ENCODE results near the gene PRKN.

PRKN gene

GRCh38 chr6:161532536-161532935, 1195.0 kb downstream of the PRKN start:
- no peak overlapping the region for H3K27ac ChIP-seq
- no peaks in the 10 kb centered on the region for H3K36me3 ChIP-seq (ENCODE audit: insufficient read depth)
- H3K4me3 ChIP-seq (IDR thresholded peaks at IDR 0.05; ENCODE audit: insufficient read depth, low read depth, low read length), result no peak overlapping the region
- TF ChIP-seq CTCF (conservative IDR thresholded peaks at IDR 0.05; ENCODE audit: low read depth, low read length), result no peak
- no peak overlapping the region for H3K4me2 ChIP-seq
- H2AFZ ChIP-seq (ENCODE audit: low read depth), result no peak overlapping the region
- no peaks in the 10 kb centered on the region for H4K20me1 ChIP-seq (ENCODE audit: insufficient read depth)
- H3K9ac ChIP-seq, result no peak overlapping the region
- no peaks in the 10 kb centered on the region for H3K27me3 ChIP-seq (ENCODE audit: insufficient read depth, low read depth)
- peaks cover 18% of the 10 kb centered on the region for H3K4me1 ChIP-seq (ENCODE audit: low read depth, poor library complexity, severe bottlenecking)
- H3K79me2 ChIP-seq (ENCODE audit: insufficient read depth, low read depth), result no peaks in the 10 kb centered on the region

GRCh38 chr6:161526794-161527193, 1200.8 kb downstream of the PRKN start:
- no peak overlapping the region for H3K4me2 ChIP-seq
- no peak overlapping the region for H3K9ac ChIP-seq
- no peak overlapping the region for H3K27ac ChIP-seq
- H3K79me2 ChIP-seq (ENCODE audit: insufficient read depth, low read depth), result no peaks in the 10 kb centered on the region
- TF ChIP-seq CTCF (conservative IDR thresholded peaks at IDR 0.05; ENCODE audit: low read depth, low read length), result no peak
- H3K4me1 ChIP-seq (ENCODE audit: low read depth, poor library complexity, severe bottlenecking), result no peaks in the 10 kb centered on the region
- H3K36me3 ChIP-seq (ENCODE audit: insufficient read depth), result no peaks in the 10 kb centered on the region
- no peak overlapping the region for H3K4me3 ChIP-seq (IDR thresholded peaks at IDR 0.05; ENCODE audit: insufficient read depth, low read depth, low read length)
- H2AFZ ChIP-seq (ENCODE audit: low read depth), result no peak overlapping the region
- no peaks in the 10 kb centered on the region for H4K20me1 ChIP-seq (ENCODE audit: insufficient read depth)
- H3K27me3 ChIP-seq (ENCODE audit: insufficient read depth, low read depth), result no peaks in the 10 kb centered on the region

- Histone ChIP-seq H4K20me1 (ENCODE audit: insufficient read depth) (no peaks in the 10 kb centered on the region), H3K4me3 (IDR thresholded peaks at IDR 0.05; ENCODE audit: insufficient read depth, low read depth, low read length) (no peak overlapping the region), H3K9ac (no peak overlapping the region), H3K4me1 (ENCODE audit: low read depth, poor library complexity, severe bottlenecking) (no peaks in the 10 kb centered on the region), H3K4me2 (no peak overlapping the region), H3K36me3 (ENCODE audit: insufficient read depth) (no peaks in the 10 kb centered on the region), H3K27ac (no peak overlapping the region), H3K27me3 (ENCODE audit: insufficient read depth, low read depth) (no peaks in the 10 kb centered on the region), H3K79me2 (ENCODE audit: insufficient read depth, low read depth) (no peaks in the 10 kb centered on the region), H2AFZ (ENCODE audit: low read depth) (no peak overlapping the region)
- no peak for TF ChIP-seq CTCF (conservative IDR thresholded peaks at IDR 0.05; ENCODE audit: low read depth, low read length)
Measured at GRCh38 chr6:161523362-161523761, 1204.2 kb downstream of the PRKN start.

GRCh38 chr6:161522276-161522675, 1205.3 kb downstream of the PRKN start:
- H3K4me1 ChIP-seq (ENCODE audit: low read depth, poor library complexity, severe bottlenecking), result no peaks in the 10 kb centered on the region
- no peaks in the 10 kb centered on the region for H3K36me3 ChIP-seq (ENCODE audit: insufficient read depth)
- no peak overlapping the region for H3K9ac ChIP-seq
- H4K20me1 ChIP-seq (ENCODE audit: insufficient read depth), result no peaks in the 10 kb centered on the region
- no peak overlapping the region for H3K4me2 ChIP-seq
- H3K4me3 ChIP-seq (IDR thresholded peaks at IDR 0.05; ENCODE audit: insufficient read depth, low read depth, low read length), result no peak overlapping the region
- TF ChIP-seq CTCF (conservative IDR thresholded peaks at IDR 0.05; ENCODE audit: low read depth, low read length), result no peak
- no peaks in the 10 kb centered on the region for H3K79me2 ChIP-seq (ENCODE audit: insufficient read depth, low read depth)
- H3K27me3 ChIP-seq (ENCODE audit: insufficient read depth, low read depth), result no peaks in the 10 kb centered on the region
- H2AFZ ChIP-seq (ENCODE audit: low read depth), result no peak overlapping the region
- H3K27ac ChIP-seq, result no peak overlapping the region
